HL-60 (cell line): Measurements from ENCODE around the gene CDKN2B.
"Not testable (repeated sequence)": the region's sequence is repeated elsewhere in the genome, so short reads cannot be mapped to it uniquely, and the experiment has no call there.

Source experiments
- DNase-seq, 2 experiments: peaks; one replicate each; pipeline ENCODE4 v3.0.0-alpha.2; 2010 to 2020; ENCODE audit warnings: low read depth in 1 of 2, low spot score in 1 of 2
- H3K27ac ChIP-seq: fragments of 250-450 bp; sonication (Bioruptor Pico); replicated peaks from 2 replicates; pipeline ENCODE4 v1.5.1; 2020; ENCODE audit warnings: mild to moderate bottlenecking, moderate library complexity
- H3K27me3 ChIP-seq: fragments of 250-450 bp; sonication (Bioruptor Pico); 2 replicates; pipeline ENCODE4 v1.5.1; 2021; ENCODE audit warnings: mild to moderate bottlenecking, moderate library complexity; ENCODE audit not compliant: insufficient read depth, poor library complexity, severe bottlenecking
- H3K4me3 ChIP-seq: replicated peaks from 2 replicates; pipeline ENCODE4 v1.5.1; 2011; ENCODE audit warnings: mild to moderate bottlenecking, control low read depth, low read length; ENCODE audit not compliant: insufficient read depth
- GABPA ChIP-seq: IDR thresholded peaks from 2 replicates; pipeline ENCODE4 v1.6.1; 2012; ENCODE audit warnings: low read depth
- POLR2AphosphoS5 ChIP-seq: IDR thresholded peaks from 2 replicates; pipeline ENCODE4 v1.6.1; 2012; ENCODE audit warnings: low read depth
- SPI1 ChIP-seq: IDR thresholded peaks from 2 replicates; pipeline ENCODE4 v1.6.1; 2012; ENCODE audit warnings: low read depth, mild to moderate bottlenecking, borderline replicate concordance
- long read RNA-seq: library from polyadenylated mRNA; unstranded; transcript quantifications from one replicate; pipeline ENCODE4 v2.0.0, GENCODE V29; 2020
- TF ChIP-seq, protein P1 (sequence below): IDR thresholded peaks from 2 replicates; pipeline ENCODE4 v1.6.1; 2012; ENCODE audit warnings: low read depth; ENCODE audit not compliant: insufficient replicate concordance
- TF ChIP-seq, protein P2 (sequence below): IDR thresholded peaks from one replicate; pipeline ENCODE4 v1.5.1; 2011; ENCODE audit warnings: low read length, control low read depth, inconsistent platforms; ENCODE audit not compliant: insufficient read depth

CDKN2B gene
- long read RNA-seq, partial matches to known transcripts: 0 of 4 reads
- long read RNA-seq, other reads (novel, unspliced or antisense): 1 of 4 reads

DNA sequence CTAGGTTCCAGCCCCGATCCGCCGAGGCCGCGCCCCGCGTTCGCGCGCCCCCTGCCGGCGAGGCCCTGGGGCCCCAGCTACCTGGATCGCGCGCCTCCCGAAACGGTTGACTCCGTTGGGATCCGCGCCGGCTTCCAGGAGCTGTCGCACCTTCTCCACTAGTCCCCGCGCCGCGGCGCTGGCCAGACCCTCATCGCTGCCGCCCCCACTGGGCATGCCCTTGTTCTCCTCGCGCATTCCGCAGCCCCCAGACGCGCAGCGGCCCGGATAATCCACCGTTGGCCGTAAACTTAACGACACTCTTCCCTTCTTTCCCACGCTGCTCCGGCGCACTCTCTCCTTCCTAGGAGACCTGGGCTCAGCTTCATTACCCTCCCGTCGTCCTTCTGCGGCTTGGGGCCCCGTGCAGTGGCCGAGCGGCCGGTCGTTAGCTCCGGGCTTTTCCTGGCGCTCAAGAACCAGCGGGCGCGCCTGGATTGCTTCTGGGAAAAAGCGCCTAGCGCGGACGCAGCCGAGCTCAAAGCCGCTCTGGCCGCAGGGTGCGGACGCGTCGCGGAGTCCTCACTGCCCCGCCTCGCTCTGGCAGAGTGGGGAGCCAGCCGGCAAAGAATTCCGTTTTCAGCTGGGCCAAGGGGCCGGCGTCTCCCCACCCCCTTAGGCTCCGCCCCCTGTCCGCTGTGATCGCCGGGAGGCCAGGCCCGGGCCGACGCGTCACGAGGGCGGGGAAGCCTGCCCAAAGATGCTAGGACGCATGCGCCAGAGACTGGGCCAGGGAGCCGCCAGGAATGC lies at the start of gene CDKN2B:
CDKN2B (minus strand) TSS at position 589 of the 789 bp plus-strand sequence; CDS start at position 237, 352 bp downstream.
- Histone ChIP-seq H3K27me3 (no peaks in the 10 kb centered on the region), H3K27ac (peak within 1 kb of the TSS; percentile 73), H3K4me3 (peak within 1 kb of the TSS; percentile 78)
- TF ChIP-seq, protein P1, sequence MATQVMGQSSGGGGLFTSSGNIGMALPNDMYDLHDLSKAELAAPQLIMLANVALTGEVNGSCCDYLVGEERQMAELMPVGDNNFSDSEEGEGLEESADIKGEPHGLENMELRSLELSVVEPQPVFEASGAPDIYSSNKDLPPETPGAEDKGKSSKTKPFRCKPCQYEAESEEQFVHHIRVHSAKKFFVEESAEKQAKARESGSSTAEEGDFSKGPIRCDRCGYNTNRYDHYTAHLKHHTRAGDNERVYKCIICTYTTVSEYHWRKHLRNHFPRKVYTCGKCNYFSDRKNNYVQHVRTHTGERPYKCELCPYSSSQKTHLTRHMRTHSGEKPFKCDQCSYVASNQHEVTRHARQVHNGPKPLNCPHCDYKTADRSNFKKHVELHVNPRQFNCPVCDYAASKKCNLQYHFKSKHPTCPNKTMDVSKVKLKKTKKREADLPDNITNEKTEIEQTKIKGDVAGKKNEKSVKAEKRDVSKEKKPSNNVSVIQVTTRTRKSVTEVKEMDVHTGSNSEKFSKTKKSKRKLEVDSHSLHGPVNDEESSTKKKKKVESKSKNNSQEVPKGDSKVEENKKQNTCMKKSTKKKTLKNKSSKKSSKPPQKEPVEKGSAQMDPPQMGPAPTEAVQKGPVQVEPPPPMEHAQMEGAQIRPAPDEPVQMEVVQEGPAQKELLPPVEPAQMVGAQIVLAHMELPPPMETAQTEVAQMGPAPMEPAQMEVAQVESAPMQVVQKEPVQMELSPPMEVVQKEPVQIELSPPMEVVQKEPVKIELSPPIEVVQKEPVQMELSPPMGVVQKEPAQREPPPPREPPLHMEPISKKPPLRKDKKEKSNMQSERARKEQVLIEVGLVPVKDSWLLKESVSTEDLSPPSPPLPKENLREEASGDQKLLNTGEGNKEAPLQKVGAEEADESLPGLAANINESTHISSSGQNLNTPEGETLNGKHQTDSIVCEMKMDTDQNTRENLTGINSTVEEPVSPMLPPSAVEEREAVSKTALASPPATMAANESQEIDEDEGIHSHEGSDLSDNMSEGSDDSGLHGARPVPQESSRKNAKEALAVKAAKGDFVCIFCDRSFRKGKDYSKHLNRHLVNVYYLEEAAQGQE: no peak
- TF ChIP-seq, protein P2, sequence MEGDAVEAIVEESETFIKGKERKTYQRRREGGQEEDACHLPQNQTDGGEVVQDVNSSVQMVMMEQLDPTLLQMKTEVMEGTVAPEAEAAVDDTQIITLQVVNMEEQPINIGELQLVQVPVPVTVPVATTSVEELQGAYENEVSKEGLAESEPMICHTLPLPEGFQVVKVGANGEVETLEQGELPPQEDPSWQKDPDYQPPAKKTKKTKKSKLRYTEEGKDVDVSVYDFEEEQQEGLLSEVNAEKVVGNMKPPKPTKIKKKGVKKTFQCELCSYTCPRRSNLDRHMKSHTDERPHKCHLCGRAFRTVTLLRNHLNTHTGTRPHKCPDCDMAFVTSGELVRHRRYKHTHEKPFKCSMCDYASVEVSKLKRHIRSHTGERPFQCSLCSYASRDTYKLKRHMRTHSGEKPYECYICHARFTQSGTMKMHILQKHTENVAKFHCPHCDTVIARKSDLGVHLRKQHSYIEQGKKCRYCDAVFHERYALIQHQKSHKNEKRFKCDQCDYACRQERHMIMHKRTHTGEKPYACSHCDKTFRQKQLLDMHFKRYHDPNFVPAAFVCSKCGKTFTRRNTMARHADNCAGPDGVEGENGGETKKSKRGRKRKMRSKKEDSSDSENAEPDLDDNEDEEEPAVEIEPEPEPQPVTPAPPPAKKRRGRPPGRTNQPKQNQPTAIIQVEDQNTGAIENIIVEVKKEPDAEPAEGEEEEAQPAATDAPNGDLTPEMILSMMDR: peak; percentile 47
- TF ChIP-seq POLR2AphosphoS5 (0 out of 2 replicates have a peak, but pooled peaks have one; percentile 31), GABPA (no peak)
- DNase-seq: peak; percentile 44 to 84

- DNase-seq, H3K27me3 ChIP-seq, H3K27ac ChIP-seq, H3K4me3 ChIP-seq: not testable (repeated sequence)
Measured at GRCh38 chr9:22057972-22058371, 48.9 kb upstream of the CDKN2B start.

DNA sequence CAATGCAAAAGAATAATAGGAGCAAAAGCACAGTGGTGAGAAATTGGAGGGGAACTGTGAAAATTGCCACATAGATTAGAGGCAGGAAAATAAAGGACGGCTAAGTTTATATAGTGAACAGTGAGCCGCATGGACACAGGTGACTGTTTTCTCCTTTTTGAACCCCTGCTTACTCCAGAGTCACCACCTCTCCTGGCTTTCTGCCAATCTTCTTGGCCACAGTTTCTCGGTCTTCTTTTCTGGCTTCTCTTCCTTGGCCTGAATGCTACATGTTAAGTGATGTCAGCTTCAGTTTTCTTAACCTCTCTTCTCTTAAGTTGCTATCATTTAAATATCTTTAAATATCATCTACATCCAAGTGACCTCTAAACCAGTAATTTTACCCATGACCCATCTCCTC lies 47.3 kb upstream of the CDKN2B start:
- TF ChIP-seq, protein P2: no peak
- no peak for TF ChIP-seq POLR2AphosphoS5
- TF ChIP-seq, protein P1: no peak
- H3K4me3 ChIP-seq: no peak overlapping the region
- no peaks in the 10 kb centered on the region for H3K27me3 ChIP-seq

GRCh38 chr9:22055090-22055489 lies 46.0 kb upstream of the CDKN2B start:
- no peaks in the 10 kb centered on the region for H3K27me3 ChIP-seq
- DNase-seq: no peak
- no peak overlapping the region for H3K27ac ChIP-seq
- TF ChIP-seq, protein P2: no peak
- TF ChIP-seq, protein P1: no peak
- TF ChIP-seq GABPA (no peak), SPI1 (no peak), POLR2AphosphoS5 (no peak)
- H3K4me3 ChIP-seq: no peak overlapping the region

More for the DNA sequence above, 47.3 kb upstream of the CDKN2B start:
- no peak overlapping the region for H3K27ac ChIP-seq
- DNase-seq: no peak
